Fibroblast of skin of right biceps (primary cell): ENCODE data around the gene BRCC3.
"Not testable (repeated sequence)": the region's sequence is repeated elsewhere in the genome, so short reads cannot be mapped to it uniquely, and the experiment has no call there.

Source experiments
- DNase-seq: peaks from one replicate; pipeline ENCODE4 v3.0.0-alpha.2; 2013

The BRCC3 gene

GRCh38 chrX:155061760-155062159, 9.5 kb upstream of the BRCC3 start:
- no peak for DNase-seq

- peak; percentile 22 for DNase-seq
Measured at GRCh38 chrX:155065035-155065734, 6.1 kb upstream of the BRCC3 start.

- peak; percentile 40 for DNase-seq
Measured at GRCh38 chrX:155068165-155068564, 3.1 kb upstream of the BRCC3 start.

GRCh38 chrX:155069414-155069813, 1.9 kb upstream of the BRCC3 start:
- no peak for DNase-seq

- DNase-seq, result no peak
Measured at GRCh38 chrX:155070038-155070437, 1.3 kb upstream of the BRCC3 start.

GRCh38 chrX:155070663-155070974, 689 bp upstream of the BRCC3 start:
- DNase-seq, result no peak

- no peak for DNase-seq
Measured at GRCh38 chrX:155071694-155072280, 479 bp downstream of the BRCC3 start.

GRCh38 chrX:155086202-155086840, 15.0 kb downstream of the BRCC3 start:
- peak; percentile 26 for DNase-seq

GRCh38 chrX:155086961-155087735, 15.8 kb downstream of the BRCC3 start:
- no peak for DNase-seq

GRCh38 chrX:155094468-155095061, 23.3 kb downstream of the BRCC3 start:
- peak; percentile 21 for DNase-seq

GRCh38 chrX:155105919-155106318, 34.6 kb downstream of the BRCC3 start:
- no peak for DNase-seq

- DNase-seq, result no peak
Measured at GRCh38 chrX:155108427-155108826, 37.1 kb downstream of the BRCC3 start.

GRCh38 chrX:155112171-155112570, 40.9 kb downstream of the BRCC3 start:
- peak; percentile 0 for DNase-seq

- no peak for DNase-seq
Measured at GRCh38 chrX:155113097-155113496, 41.8 kb downstream of the BRCC3 start.

- no peak for DNase-seq
Measured at GRCh38 chrX:155115174-155115819, 44.0 kb downstream of the BRCC3 start.

- no peak for DNase-seq
Measured at GRCh38 chrX:155127465-155127864, 56.2 kb downstream of the BRCC3 start.

- no peak for DNase-seq
Measured at GRCh38 chrX:155127940-155128339, 56.6 kb downstream of the BRCC3 start.

- no peak for DNase-seq
Measured at GRCh38 chrX:155132110-155132509, 60.8 kb downstream of the BRCC3 start.

- no peak for DNase-seq
Measured at GRCh38 chrX:155134255-155134654, 62.9 kb downstream of the BRCC3 start.

GRCh38 chrX:155143959-155144548, 72.7 kb downstream of the BRCC3 start:
- DNase-seq, result no peak

GRCh38 chrX:155144926-155145325, 73.6 kb downstream of the BRCC3 start:
- DNase-seq, result no peak

GRCh38 chrX:155147612-155148011, 76.3 kb downstream of the BRCC3 start:
- not testable (repeated sequence) for DNase-seq
